HPDE6-E6E7 (cell line): ENCODE results near the gene UBE2E2.
"Not testable (repeated sequence)": the region's sequence is repeated elsewhere in the genome, so short reads cannot be mapped to it uniquely, and the experiment has no call there.

Experiments
- DNase-seq: peaks from one replicate; pipeline ENCODE4 v3.0.0; 2011; ENCODE audit warnings: missing footprints; ENCODE audit errors: extremely low spot score

Gene UBE2E2

DNA sequence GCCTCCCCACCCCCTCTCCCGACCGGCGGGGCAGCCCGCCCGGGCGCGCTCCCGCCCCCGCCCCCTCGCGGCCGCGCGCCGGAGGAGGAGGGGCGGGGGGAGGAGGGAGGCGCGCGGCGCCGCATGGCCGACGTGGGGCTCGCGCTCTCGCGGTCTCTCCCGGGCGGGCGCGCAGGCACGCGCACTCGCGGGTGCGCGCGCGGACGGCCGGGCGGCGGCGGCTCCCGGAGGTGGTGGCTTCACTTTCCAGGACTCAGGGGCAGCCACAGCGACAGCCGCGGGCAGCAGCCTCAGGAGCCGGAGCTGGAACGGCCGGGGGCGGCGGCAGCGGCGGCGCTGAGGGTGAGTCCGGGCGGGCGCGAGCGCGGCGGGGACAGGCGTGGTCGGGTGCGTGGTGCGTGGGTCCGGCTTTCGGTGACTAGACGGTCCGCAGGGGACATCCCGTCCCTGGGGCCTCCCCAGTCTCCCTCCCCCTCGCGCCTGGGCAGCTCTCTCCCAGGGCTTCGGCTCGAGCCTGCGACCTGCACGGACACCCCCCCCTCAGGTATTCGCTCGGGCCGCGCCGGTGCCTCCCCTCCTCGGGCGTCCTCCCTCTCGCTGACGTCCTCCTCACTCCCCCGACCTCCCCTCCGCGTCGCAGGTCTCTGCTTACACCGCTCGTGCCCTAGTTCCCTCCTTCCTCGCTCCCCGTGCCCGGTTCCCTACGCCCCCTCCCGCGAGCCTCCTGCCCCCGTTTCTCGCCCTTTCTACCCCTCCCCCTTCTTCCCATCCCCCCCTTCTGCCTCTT lies at the start of gene UBE2E2:
UBE2E2 (plus strand) TSS at position 407 of the 787 bp plus-strand sequence.
- peak; percentile 26 for DNase-seq

DNA sequence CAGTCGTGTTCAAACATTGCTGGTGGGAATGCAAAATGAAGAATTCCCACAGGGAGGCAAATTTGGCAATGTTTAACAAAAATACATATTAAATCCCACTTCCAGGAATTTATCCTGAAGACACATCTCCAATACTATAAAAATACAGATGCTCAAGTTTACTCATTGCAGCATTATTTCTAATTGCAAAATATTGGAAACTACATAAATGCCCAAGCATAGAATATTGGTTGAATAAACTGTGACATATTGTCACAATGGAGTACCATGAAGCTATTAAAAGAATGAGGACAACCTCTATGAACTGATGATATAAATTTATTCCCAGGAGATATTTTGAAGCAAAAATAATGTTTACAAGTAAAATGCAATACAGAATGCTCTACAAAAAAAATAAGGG lies 49.7 kb upstream of the UBE2E2 start:
- no peak for DNase-seq

DNA sequence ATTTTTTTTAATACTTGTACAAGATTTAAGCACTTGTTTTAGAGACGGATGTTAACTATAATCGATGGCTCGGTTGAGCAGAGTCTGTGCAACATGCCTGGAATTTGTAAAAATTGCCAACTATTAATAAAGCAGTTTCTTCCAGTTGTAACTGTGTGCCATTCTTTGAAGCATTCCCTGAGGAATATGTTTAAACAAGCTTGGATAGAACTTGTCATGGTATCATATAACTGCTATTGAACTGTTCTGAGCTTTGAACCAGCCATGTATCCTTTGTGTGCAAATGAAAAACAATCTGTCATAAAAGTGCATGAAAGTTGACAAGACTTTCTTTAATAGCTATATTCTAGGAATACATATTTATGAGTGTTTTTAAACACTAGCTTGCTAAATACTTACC lies 45.8 kb upstream of the UBE2E2 start:
- no peak for DNase-seq

DNA sequence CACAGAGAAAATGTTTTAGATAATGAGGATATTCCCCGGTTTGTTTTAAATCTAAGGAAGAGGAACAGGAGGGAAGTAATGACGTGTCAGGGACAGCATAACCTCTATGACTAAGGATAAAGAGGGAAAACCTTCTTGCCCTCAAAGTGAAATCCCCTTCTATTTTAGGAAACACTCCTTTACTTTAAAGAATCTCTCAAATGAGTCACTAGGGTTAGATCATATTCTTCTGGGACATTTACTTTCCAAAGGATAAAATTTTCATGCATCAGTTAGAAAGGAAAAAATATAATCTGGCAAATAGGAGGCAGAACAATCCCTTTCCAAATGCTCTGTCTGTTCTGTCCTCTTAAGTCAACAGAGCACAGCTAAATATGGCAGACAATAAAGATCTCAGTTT lies 43.2 kb upstream of the UBE2E2 start:
- DNase-seq: peak; percentile 12

DNA sequence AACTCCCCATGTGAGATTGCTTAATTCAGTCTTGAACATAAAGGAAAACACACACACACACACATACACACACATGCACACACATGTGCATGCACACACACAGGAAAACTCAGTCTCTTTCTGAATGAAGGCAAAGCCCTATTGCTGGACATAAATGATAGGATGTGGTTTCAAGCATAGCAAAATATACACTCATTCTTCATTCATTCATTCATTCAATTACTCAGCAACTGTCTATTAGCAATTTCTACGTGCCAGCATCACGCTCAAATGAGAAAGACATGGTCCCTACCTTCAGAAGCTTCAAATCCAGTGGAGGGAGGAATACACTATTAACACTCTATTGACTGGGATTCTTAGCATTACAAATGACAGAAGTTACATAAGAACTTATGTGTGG lies 41.8 kb upstream of the UBE2E2 start:
- DNase-seq: no peak

DNA sequence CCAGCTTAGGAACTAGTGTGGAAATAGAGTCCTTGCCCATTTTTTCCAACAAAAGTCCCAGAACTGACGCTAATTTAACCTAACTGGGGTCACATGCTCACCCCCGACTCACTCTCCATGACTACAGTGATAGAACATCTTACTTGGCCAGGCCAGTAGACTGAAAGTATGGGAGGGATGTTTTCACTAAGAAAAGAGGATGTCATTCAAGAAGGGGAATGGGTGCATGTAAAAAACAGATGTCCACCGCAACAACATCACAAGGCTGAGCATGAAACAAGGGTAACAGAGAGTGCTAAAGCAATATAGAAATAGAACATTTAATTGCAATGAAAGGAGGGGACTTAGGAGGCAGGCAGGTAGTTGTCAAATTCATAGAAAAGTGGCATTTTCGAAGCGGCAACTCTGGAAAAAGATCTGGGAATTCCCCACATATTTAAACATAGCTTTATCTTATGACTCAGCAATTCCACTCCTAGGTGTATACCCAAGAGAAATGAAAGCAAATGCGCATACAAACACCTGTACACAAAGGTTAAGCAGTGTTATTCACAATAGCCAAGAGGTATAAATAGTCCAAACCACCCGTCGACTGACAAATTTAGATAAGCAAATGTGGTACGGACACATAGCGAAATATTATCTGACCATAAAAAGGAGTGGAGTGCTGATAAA lies 41.1 kb upstream of the UBE2E2 start:
- no peak for DNase-seq

DNA sequence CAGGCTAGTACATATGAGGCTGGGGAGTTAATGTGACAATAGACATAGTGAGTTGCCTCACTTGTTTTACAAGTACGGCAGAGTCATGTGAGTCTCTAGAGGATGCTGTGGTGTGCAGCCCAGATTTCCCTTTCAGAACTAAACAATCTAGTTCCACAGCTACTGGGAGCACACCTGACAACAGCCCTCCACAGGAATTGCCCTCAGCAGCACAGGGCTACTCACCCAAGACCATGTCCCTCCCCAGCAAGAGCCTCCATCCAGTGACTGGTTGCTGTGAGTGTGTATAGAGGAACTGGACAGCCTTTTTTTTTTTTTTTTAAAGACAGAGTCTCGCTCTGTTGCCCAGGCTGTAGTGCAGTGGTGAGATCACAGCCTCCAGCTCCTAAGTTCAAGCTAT lies 40.2 kb upstream of the UBE2E2 start:
- no peak for DNase-seq

DNA sequence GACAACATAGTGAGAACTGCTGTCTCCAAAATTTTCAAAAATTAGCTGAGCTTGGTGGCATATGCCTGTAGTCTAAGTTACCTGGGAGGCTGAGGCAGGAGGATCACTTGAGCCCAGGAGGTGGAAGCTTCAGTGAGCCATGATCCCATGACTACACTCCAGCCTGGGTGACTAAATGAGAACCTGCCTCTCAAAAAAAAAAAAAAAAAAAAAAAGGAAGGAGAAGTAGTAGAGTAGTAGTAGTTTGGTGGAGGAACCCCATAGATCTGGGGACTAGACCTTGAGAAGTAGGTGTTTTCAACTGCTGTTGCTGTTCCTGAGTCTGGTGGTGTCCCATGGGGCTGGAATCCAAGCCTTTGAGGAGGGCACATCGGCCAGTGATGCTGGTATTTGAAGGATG lies 38.4 kb upstream of the UBE2E2 start:
- no peak for DNase-seq

DNA sequence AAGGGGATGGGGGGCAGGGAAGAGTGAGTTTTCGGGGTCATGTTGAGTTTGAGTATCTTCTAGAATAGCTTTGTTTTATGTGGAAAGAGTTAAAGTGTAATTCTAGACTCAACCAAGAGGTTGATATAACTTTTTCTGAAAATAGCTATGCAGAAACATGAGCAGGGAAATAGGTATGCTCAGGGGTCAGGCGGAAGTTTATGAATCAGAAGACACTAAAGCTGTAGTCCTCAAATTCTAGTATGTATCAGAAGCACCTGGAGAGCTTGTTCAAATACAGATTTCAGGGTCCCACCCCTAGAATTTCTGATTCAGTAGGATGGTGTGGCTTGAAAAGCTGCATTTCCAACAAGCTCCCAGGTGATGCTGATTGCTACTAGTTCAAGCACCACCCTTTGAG lies 37.6 kb upstream of the UBE2E2 start:
- DNase-seq: no peak

DNA sequence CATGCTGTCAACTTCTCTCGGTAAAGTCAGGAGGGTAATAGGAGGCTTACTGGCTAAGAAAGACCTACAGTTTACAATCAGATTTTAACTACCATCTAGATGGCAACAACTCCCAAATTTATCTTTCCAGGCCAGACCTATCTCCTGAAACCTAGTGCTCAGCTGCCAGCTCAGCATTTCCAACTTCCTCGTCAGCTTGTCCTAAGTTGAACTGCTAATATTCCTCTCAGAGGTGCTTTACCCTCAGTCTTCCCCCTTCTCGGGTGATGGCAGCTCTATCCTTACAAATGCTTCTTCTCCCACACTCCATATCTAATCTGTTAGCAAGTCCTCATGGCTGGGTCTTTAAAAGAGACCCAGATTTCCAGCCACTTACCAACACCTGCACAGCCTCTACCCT lies 36.9 kb upstream of the UBE2E2 start:
- DNase-seq: no peak

DNA sequence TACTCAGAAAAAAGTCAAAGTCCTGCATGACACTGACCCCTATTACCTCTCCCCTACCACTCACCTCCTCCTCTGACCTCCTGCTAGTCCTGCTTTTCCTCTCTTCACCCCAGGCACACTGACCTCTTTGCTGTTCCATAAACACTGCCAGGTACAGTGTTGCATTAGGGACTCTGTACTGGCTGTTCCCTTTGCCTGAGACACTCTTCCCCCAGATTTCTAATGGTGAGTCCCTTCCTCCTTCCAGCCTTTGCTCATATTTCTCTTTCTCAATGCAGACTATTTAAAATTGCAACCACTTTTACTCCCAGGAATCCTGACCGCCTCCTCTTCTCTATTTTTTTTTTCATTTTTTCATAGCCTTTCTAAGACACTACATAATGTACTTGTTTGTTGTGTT lies 36.3 kb upstream of the UBE2E2 start:
- no peak for DNase-seq

DNA sequence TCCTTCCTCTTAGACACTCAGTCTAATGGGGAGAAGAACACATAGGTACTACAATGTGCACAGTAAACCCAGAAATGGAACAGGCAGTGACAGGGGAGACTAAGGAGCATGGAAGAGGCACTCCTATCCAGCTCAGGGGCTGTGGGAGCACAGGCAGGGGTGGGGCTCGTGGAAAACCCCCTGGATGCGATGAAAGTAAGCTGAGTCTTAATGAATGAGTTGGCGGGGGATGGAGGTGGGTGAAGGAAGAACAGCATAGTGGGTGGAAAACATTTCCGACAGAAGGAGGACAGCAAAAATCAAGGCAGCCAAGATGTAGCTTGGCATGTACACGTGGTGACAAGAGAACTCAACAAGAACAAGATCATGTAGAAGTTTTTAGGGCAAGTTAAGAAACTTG lies 33.6 kb upstream of the UBE2E2 start:
- DNase-seq: no peak

DNA sequence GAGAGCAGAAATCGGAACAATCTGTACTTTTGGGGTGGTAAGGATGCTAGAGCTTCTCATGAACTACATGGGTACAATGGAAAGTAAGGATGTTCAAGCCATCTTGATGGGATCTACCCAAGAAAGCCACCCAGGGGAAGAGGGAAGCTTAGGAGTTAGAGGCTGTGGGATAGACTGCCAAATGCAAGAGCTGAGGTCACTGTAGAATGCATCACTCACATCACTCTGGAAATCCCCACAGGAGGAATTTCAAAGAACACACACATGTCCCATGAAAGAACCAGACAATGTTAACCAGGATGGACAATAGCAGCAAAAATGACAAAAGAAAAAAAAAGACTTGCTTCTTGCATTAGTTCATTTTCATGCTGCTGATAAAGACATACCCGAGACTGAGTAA lies 32.8 kb upstream of the UBE2E2 start:
- no peak for DNase-seq

DNA sequence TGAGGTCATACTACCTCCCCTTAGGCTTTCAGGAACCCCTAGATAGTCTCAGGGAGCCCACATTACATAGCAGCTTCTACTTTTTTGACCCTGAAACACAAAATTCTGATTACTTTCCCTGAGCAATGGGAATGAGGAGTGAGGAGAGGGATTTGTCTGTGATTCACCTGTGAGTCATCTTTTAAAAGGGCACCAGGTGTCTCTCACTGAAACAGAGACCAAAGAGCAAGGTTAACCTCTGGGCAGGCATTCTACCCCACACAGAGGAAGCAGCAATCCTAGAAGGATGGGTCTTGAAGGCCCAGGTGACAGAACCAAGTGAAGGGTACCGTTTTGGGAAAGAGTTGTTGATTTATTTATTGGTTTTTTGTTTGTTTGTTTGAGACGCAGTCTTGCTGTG lies 31.1 kb upstream of the UBE2E2 start:
- DNase-seq: no peak

DNA sequence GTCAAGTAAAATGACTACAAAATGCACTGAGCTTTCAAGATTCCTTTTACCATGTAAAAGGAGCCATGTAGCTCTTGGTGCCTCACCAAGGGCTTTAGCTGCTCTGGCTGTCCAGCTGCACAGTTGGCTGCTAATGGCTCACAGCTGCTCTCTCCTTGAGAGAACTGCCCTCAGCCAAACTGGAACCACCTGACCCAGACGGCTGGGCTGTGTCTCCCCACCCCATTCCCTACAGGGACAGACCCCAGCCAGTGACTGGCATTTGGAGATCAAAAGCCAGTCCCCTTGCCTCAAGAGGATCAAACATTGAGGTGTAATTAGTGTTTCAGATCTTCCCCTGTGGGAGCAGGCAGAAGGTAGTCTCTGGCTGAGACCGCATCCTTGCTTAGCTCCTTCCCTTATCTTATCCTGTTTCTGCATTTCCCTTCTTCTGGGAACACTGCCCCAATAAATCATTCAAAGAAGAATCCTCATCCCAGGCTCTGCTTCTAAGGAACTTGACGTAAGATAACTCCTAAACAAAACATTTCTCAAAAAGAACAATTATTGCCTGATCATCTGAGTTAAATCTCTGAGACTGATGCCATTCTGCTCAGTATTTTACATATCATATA lies 28.6 kb upstream of the UBE2E2 start:
- DNase-seq: no peak

DNA sequence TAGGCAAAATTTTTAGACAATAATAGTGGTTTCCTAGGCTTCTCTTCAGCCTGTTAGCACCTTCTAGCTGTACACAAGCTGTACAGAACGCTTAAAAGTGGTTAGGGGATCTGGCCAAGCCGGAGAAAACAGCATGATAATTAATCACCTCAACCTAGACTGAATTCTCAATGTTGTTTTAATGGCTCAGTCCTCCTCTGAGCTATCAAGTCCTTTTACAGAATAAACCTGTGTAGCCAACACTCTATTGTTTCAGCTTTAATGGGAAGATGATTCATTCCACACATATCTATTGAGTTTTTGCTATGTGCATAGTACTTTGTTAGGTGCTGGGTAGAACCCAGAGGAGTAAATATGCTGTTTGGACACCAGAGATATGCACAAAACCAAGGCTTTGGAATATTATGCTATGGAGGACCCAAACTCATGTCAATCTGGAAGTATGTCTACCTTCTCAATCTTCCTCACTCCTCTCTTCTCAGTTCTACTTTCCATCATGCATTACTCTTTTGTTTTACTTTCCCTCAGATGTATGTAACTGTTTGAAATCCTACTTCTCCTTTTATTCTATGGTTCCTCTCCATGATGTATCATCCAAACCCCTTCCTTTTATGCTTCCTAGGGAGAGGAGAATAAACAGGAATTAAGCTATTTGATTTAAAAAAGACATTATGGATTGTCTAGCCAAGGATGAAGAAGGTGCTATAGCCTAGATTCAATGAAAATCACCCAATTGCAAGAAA lies 27.6 kb upstream of the UBE2E2 start:
- no peak for DNase-seq

DNA sequence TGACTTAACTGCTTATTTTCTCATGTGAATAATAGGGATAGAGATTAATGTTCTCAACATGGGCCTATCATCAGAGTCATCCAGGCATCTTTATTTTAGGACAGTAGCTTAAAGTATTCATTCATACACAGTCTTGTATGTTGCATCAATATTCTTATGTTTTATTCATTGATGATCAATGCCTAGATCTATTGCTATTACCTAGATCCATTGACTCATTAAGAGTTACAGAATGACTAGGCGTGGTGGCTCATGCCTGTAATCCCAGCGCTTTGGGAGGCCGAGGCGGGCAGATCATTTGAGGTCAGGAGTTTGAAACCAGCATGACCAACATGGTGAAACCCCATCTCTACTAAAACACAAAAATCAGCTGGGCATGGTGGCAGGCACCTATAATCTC lies 26.3 kb upstream of the UBE2E2 start:
- not testable (repeated sequence) for DNase-seq

DNA sequence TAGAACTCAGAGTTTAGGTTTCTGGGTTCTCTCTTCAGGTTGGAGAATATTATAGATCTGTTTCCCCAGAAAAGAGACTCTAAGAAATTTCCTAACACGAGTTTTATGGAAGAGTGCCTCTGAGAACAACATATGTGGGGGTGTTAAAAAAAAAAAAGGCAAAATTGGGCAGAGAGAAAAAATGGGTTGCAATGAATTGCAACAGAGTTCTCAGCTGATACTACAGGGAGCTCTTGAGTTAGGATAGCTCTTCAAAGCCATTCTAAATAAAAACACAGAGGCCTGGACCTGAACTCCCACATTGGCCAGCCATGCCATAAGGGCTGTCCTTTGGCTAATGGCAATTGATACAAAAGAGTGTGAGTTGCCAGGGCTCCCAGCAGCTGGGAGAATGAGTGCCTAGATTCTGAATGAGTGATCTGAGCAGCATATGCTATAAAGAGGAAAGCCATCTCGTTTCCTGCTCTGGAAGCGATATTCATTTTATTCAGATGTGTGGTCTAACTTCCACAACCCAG lies 20.1 kb upstream of the UBE2E2 start:
- no peak for DNase-seq

DNA sequence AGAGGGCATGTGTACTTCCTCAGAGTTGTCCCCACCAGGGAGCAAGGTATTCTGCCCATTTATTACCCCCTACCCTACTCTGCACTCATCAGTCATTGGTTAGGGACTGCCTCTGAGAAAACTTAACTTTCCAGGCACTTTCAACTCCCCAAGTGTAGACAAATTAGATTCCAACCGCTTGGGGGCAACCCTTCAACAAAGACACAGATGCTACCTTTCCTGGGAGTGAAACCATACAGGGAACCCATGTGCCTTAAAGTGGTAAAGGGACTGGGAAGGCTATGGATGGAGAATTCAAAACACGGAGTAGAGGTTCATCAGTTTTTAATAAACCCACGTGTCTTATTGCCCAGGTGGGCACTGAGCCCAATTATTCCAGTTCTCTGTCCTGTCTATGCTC lies 19.4 kb upstream of the UBE2E2 start:
- peak; percentile 20 for DNase-seq

DNA sequence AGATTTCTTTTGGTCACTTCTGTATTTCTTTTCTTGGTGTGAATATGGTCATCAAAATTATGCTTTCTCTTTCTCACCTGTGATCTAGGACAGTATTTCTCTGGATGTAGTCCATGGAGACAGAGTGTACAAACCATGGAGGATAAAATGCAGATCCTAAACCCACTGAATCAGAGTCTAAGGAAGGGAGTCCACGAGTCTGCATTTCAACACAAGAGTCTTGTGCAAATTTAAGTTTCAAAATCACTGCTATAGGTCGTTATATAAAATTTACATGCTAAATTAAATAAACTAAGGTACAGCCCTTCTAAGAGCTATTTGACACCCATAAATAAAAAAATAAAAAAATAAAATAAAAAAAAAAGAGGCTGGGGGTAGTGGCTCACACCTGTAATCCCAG lies 17.3 kb upstream of the UBE2E2 start:
- no peak for DNase-seq

DNA sequence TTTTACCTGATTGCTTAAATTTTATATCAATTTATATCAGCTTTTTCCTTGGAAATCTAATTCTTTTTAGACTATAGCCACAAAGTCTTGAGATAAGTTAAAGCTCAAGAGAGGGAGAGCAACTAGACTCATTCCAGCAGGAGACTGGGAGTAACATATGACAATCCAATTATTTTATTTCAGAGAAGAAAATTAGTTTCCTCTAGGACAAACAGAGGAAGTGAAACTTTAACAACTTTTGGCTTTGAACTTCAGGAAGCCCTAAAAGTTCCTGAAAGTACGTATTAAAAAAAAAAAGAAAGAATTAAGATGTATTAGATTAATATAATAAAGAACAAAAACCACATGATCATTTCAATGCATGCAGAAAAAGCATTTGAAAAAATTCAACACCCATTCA lies 13.9 kb upstream of the UBE2E2 start:
- DNase-seq: no peak

DNA sequence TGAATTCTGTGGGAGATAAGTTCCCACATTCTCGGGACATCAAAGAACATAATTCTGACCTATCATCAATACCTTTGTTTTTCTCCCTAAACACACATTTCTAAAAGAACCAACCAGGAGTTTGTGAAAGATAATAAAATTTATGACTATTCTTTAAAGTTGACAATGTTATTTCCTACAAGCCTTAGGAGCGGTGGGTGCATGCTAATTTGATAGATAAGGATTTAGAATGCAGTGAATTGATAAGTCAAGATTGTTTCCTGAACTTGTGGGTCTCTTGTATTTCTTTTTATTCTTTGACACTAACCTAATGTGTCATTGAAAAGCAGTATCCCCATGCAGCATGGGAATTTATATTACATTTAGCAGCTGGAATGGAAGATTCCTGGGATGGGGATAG lies 10.3 kb upstream of the UBE2E2 start:
- no peak for DNase-seq
